ENCODE results near the gene PITRM1.
"Not testable (repeated sequence)": the region's sequence is repeated elsewhere in the genome, so short reads cannot be mapped to it uniquely, and the experiment has no call there.

Gene PITRM1

GRCh38 chr10:3197348-3198003 lies 24.9 kb upstream of the PITRM1 start:
- DNase-seq (ENCODE audit: low read depth in 1 of 2, low spot score in 1 of 2), result peak; percentile 44 to 78

DNA sequence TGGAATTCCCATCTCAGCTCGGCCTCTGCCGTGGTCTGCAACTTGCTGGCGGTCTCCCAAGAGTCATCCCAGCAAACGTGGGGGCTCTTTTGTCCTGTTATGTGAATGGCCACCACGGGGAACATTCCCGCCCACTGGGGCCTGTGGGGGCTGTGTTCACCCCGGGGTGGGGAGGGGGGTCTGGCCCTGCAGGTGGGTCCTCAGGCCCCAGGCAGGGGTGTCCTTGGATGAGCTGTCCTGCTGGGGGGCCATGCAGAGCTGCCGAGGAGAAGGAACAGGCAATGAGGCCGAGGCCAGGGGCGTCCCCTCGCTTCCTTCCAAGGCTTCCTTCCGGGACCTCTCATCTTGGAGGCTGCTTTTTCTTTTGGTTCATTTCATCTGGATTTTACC lies 24.4 kb upstream of the PITRM1 start:
- DNase-seq (ENCODE audit: low read depth in 1 of 2, low spot score in 1 of 2), result no peak

DNA sequence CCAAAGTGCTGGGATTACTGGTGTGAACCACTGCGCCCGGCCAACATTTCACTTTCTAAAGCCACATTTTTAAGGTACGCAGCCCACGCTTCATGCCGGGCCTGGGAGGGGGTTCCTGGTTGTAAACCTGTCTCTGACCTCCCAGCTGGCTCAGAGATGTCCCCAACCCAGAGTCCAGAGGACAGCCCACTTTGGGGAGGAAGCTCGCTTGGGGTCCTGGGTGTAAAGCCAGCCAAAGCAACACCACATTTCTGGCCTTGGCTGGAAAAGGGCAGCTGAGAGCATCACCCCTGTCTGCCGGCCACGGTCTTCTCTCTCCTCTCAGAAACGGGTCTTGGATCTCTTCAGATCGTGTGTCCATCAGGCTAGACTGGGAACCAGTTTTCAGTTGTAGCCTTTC lies 23.9 kb upstream of the PITRM1 start:
- DNase-seq (ENCODE audit: low read depth in 1 of 2, low spot score in 1 of 2), result no peak

GRCh38 chr10:3195726-3196125 lies 23.1 kb upstream of the PITRM1 start:
- no peak for DNase-seq (ENCODE audit: low read depth in 1 of 2, low spot score in 1 of 2)

- no peak for DNase-seq (ENCODE audit: low read depth in 1 of 2, low spot score in 1 of 2)
Observed at GRCh38 chr10:3195286-3195685, 22.7 kb upstream of the PITRM1 start.

- DNase-seq (ENCODE audit: low read depth in 1 of 2, low spot score in 1 of 2), result no peak
Observed at GRCh38 chr10:3194871-3195270, 22.3 kb upstream of the PITRM1 start.

GRCh38 chr10:3193751-3194150 lies 21.2 kb upstream of the PITRM1 start:
- no peak for DNase-seq (ENCODE audit: low read depth in 1 of 2, low spot score in 1 of 2)

DNA sequence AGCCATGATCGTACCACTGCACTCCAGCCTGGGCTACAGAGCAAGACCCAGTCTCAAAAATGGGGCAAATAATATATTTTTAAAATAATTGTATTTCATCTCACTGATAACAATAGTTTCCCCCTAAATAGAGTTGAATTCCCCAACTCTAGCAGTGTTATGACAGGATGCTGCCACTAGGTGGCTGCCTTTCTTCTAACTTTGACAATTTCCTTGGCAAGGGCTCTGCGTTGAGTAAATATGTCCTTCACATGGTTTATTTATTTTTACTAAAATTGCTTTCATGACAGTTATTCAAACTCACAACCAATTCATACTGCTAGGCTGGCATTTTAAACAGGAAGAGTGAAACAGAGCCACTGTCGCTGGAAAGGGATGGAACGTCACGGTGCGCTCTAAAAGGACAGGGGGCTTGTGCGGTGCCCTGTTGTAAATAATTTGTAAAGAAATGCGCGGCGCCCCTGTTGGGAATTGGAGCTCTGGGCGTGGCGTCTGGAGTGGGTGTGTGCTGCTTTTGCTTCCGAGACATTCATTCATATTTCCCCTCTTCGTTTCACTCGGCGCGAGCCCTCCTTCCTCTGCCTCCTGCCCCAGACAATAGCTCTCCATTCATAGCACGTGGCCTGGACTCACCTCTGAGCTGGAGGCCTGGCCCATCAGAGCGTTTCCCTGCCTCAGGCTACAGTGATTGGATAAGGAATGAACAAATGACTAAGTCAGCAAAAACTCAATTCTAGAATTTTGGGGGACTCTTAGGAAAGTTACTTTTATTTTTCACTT lies 20.5 kb upstream of the PITRM1 start:
- DNase-seq (ENCODE audit: low read depth in 1 of 2, low spot score in 1 of 2), result peak in 1 of 2 donors; percentile 47

DNA sequence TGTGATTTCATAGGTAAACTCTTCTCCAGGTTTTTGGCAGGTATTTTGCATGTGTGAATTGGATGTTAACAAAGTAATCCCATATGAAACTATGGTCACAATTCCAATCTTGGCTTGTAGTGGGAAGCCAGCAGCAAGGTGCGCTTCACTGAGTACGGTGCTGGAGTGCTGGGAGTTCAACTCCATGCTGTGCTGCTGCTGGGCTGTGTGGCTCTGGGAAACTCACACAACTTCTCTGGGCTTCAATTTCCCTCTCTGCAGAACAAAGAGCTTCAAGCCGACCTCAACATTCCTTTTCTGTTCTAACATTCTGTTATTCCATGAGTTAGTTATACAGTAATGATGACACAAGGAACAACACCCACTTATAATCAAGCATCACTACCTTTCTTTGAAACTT lies 18.2 kb upstream of the PITRM1 start:
- no peak for DNase-seq (ENCODE audit: low read depth in 1 of 2, low spot score in 1 of 2)

DNA sequence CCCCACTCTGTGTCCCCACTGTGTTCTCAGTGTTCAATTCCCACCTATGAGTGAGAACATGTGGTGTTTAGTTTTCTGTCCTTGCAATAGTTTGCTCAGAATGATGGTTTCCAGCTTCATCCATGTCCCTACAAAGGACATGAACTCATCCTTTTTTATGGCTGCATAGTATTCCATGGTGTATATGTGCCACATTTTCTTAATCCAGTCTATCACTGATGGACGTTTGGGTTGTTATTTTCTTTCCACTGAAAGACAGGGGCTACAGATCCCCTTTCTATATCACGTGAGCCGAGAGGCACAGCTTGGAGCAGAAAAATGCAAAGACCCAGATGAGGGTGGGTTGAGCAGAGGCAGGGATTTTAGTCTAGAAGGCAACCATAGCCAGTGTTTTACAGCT lies 14.6 kb upstream of the PITRM1 start:
- DNase-seq (ENCODE audit: low read depth in 1 of 2, low spot score in 1 of 2), result not testable (repeated sequence)

GRCh38 chr10:3186368-3186767 lies 13.8 kb upstream of the PITRM1 start:
- DNase-seq (ENCODE audit: low read depth in 1 of 2, low spot score in 1 of 2), result peak in 1 of 2 donors; percentile 58

DNA sequence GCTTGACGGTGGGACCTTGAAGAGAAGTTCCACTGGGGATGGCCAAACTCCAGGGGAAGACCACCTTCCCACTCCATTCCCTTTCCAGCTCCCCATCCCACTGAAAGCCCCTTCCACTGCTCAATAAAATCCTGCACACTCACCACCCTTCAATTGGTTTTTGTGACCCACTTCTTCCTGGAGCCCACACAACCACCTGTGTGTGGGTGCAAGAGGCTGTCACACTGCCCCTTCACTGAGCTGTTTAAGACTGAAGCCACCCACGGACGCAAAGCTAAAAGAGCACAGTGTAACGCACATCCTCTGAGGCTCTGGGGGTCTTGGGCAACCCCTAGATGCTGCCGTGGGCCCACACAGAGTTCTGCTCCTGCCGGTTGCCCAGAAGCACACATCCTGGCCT lies 12.8 kb upstream of the PITRM1 start:
- DNase-seq (ENCODE audit: low read depth in 1 of 2, low spot score in 1 of 2), result no peak

DNA sequence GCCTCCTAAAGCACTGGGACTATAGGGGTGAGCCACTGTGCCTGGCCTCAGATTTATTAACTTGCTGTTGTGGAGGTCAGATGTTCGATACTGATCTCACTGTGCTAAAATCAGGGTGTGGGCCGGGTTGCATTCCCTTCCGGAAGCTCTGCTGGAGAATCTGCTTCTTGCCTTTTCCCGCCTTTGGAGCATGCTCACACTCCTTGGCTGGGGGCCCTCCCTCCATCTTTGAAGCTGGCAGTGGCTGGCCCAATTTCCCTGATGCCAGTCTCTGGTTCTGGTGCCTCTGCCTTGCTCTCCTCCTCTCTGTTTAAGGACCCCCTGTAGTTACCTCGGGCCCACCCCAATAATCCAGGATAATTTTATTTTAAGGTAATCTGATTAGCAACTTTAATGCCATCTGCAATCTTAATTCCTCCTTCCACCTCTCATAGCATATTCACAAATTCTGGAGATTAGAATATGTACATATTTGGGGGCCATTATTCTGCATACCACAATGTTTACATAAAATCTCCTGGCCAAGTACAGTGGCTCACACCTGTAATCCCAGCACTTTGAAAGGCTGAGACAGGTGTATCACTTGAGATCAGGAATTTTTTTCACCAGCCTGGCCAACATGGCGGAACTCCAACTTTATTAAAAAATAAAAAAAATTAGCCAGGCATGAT lies 7.9 kb upstream of the PITRM1 start:
- DNase-seq (ENCODE audit: low read depth in 1 of 2, low spot score in 1 of 2), result no peak

- no peak for DNase-seq (ENCODE audit: low read depth in 1 of 2, low spot score in 1 of 2)
Observed at GRCh38 chr10:3179174-3179573, 6.6 kb upstream of the PITRM1 start.

DNA sequence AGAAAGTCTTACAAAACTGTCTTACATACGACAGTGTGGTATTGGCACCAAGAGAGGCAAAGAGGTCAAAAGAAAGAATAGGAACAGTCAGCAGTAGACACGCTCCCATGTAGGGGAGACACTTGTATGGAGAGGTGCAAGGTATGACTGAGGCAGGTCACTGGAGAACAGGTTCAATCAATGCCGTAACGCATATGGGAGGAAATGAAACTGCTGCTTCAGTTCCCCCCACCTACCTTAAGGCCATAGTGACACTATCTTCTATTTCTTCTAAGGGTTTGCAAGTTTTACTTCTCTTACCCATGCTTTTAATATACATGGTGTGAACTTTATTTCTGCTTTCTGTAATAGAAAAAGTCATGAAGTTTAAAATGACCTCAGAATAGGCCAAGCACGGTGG lies 5.5 kb upstream of the PITRM1 start:
- DNase-seq (ENCODE audit: low read depth in 1 of 2, low spot score in 1 of 2), result no peak

- no peak for DNase-seq (ENCODE audit: low read depth in 1 of 2, low spot score in 1 of 2)
Observed at GRCh38 chr10:3173171-3173878, 743 bp upstream of the PITRM1 start.

- peak in 1 of 2 donors; percentile 33 for DNase-seq (ENCODE audit: low read depth in 1 of 2, low spot score in 1 of 2)
Observed at GRCh38 chr10:3172081-3172445, 519 bp downstream of the PITRM1 start.

- not testable (repeated sequence) for DNase-seq (ENCODE audit: low read depth in 1 of 2, low spot score in 1 of 2)
Observed at GRCh38 chr10:3171488-3171887, 1.1 kb downstream of the PITRM1 start.

DNA sequence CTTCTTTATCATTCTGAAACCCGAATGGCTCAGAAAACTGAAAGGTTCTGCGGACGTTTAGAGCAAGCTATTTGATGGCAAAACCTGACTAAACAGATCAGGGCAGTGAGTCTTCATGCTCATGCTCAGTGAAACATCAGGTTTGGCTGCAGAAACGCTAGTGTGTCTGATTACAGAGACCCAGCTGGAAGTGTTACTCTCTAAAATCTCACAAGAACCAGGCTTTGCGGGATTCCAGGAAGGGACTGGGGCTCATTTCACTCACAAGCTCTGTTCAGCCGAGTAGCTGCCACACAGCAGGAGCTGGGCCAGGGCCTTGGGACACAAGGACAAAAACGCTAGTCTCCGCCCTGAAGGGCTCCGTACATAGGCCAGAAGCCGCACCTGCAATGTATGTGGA lies 2.9 kb downstream of the PITRM1 start:
- no peak for DNase-seq (ENCODE audit: low read depth in 1 of 2, low spot score in 1 of 2)

- DNase-seq (ENCODE audit: low read depth in 1 of 2, low spot score in 1 of 2), result no peak
Observed at GRCh38 chr10:3169271-3169670, 3.3 kb downstream of the PITRM1 start.

GRCh38 chr10:3167611-3168330 lies 4.8 kb downstream of the PITRM1 start:
- DNase-seq (ENCODE audit: low read depth in 1 of 2, low spot score in 1 of 2), result no peak

Data from activated CD4-positive, alpha-beta T cell treated with anti-CD3 and anti-CD28 coated beads, Interleukin-2, amount 50 U/mL, for 24 hours (primary cell).